Measurements from ENCODE around the gene CTDSPL.
"Not testable (repeated sequence)": the region's sequence is repeated elsewhere in the genome, so short reads cannot be mapped to it uniquely, and the experiment has no call there.

Gene CTDSPL

DNA sequence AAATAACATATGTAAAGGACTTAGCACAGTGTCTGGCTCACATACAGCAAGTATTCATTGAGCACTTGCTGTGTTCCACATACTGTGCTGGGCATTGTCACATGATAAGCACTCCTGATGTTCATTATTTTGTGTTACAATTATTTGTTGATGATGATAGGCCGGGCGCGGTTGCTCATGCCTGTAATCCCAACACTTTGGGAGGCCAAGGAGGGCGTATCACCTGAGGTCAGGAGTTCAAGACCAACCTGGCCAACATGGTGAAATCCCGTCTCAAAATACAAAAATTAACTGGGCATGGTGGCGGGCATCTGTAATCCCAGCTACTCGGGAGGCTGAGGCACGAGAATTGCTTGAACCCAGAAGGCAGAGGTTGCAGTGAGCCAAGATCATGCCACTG is 110.4 kb downstream of the CTDSPL start:
- DNase-seq, result not testable (repeated sequence)

DNA sequence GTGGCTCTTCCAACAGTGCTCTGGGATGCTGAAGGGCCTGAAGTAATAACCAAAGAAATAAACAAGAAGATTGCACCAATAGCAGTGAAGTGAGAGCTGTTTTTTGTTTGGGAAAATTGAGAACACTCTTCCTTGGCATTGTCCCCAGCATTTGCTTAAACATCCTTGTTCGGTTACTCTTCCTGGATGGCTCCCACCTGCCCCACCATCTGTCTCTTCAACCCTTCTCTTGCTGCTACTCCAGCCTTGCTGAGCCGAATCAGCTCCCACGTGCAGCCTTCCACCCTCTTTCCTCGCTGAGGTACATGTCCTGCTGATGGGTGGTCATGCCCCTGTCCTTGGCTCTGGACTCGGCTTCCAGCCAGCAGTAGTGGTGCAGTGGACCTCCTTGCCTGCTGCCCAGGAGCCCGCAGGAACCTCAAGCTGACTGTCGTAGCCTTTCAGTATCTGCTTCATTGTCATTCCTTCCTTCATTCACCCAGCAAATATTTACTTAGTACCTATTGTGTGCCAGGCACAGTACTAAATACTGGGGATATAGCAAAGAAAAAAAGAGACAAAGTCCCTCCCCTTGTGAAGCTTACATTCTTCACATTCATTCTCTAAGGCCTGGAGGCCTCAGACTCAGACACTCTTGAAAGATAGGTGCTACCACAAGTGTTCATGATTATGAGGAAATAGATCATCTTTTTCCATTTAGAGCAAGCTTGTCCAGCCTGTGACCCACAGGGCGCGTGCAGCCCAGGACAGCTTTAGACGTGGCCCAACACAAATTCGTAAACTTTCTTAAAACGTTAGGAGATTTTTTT is 111.8 kb downstream of the CTDSPL start:
- DNase-seq, result no peak

DNA sequence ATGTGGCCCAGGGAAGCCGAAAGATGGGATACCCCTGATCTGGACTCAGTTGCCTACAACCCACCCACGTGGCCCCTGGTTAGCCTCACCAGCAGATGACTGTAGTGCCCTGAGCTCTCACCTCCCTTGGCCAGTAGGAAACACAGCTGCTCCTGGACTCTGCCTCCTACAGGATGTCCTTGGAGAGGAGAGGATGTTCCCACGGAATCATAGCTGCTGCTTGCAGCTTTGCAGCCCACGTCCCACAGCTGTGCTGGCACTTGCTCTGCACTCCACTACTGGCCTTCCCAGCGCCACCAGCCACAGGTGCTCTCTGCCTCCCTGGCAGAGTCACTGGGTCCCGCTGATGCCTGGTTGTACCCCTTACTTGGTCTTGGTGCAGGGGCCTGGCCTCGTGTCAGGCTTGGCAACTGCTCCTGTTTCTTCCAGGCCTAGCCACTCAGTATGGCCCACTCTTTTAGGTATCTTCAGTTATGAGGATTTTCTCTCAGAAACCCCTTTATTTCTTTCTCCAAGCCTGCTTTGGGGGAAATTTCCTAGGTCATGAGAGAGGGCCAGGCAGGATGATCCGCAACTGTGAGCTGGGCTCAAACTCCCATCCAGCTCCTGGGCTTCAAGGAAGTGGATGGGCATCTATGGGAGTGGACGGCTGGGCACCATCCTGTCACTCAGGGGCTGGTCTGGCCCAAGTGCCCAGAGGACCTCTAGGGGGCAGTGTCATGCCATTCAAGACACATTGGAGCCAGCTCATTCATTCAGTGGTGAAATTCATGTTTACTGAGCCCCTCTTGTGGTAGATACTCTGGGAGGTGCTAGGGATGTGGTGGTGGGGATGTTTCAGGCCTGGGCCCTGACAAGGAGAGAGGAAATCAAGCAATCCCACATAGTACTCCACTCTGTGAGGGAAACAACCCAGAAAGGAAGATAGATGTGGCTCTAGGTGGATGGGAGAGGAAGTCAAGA is 112.7 kb downstream of the CTDSPL start:
- DNase-seq, result peak; percentile 86

DNA sequence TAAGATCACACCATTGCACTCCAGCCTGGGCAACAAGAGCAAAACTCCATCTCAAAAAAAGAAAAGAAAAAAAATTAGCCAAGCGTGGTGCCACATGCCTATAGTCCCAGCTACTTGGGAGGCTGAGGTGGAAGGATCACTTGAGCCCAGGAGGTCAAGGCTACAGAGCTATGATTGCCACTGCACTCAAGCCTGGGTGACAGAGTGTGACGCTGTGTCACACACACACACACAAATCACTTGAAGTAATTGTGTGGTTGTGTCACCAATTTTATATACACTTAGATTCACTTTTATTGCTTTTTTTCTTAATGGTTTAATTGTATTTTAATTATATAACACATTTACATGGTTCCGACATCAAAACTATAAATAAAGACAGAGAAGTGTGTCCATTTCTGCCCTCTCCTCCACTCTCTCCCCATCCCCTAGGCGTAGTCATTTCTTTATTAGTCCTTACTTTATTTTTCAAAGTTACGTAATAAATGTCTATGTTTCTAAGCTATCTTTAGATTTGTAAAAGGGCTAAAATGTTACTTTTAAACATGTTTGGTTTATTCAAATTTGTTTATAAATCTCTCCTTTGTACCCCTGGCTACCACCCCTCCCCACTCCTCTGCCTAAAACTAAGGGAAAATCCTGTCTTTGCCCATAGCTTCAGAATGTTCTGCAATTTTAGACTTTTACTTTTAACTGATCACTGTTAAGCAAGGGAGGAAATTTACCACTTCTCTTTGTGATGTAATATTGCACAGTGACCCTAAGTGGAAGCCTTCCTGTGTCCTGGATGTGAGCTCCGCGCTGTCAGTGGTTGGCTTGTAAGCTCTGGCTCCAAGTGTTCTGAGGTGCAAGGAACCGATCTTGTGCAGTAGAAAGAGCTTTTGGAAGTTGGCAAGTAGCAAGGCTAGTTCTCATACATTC is 118.1 kb downstream of the CTDSPL start:
- DNase-seq, result peak; percentile 90

DNA sequence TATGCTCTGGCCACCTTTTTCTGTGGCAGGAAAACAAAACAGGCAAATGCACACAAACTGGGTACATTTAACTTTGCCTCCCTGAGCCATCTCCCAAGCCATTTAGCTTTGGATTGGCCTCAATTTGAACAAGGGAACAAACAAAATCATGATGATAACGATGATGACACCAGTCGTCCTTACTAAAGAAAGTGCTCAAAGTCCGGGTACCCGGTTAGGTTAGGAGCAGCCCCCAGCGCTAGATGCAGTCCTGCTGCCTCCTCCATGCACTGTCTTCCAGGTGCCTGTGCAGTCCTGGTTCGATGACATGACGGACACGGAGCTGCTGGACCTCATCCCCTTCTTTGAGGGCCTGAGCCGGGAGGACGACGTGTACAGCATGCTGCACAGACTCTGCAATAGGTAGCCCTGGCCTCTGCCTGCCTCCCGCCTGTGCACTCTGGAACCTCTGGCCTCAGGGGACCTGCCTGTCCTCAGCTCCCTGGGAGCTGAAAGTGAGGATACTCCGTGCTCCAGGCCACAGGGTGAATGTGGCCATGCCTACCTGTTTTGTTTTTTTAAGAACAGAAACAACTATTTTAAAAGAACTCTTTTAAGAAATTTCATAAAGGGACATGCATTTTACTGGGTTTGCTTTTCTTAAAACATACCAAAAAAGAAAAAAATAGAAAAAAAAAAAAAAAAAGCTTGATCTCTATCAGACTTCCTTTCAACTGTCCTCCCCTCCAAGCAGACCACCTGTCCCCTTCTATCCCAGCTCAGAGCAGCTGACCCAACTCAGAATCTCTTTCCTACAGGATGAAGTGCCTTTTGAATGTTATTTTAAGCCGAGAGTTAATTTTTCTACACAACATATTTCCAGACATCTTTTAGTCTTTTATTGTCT is 119.0 kb downstream of the CTDSPL start:
- no peak for DNase-seq

DNA sequence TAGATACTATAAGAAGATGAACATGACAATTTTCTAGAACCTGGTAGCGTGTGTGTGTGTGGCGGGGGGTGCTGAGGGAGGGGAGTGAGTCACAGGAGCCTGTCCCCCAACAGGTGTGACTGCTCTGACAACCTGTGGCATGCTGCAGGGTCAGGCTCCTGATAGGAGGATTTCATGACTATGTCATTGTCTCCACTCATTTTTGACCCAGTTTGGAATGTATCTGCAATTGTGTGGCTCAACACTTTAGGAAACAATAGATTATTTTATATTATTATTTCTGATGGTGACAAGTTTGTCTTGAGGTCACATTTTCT is 119.6 kb downstream of the CTDSPL start:
- DNase-seq, result no peak

DNA sequence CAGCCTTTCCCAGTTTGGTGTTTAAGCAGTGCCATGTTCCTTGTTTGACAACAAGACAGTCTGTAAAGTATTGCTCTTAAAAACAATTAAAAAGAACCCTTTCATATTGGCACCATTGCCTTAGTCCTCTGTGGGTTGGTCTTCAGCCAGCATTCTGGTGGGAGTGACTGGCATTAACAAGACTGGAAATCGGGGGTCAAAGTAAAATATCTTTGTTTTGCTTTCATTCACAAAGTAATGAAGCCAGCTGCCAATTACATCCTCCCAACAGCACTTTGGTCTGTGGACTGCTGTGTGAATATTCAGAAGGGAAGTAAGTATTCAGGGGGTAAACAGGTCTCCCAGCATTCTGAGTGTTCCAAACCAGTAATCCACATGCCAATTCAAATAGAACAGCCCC is 120.7 kb downstream of the CTDSPL start:
- no peak for DNase-seq

DNA sequence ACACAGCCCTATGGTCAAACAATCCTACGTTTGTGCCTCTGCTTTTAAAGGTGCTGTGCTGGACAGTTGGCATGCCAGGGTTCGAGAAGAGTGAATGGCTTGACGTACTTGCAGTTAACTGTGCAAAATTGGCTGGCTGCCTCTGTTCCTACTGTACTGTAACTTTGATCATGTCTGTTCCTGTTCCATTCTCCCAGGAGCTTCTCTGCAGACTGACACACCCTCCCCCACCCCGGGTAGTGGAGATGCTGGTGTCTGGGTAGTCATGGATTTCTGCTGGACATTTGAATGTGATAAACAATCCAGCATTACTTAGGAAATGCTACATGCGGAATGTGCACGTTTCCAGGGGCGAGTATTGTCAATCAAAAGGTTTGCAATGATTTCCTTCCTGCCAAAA is 122.4 kb downstream of the CTDSPL start:
- no peak for DNase-seq

DNA sequence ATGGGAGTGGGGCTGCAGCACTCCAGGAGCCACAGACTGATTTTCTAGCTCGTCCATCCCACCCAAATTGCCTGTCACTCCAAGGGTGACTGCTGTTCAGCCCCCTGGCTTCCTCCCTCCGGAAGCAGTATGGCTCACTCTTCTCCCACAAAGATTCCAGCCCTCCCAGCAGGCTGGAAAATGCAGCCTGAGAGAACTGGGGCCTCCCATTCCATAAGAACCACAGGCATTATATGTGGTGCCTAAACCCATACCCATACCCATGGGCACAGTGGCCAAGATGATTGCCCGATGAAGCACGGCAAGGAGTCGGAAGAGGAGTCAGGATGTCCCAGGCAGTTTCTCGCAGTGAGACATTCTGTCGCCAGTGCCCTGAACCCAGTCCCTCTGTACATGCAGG is 122.9 kb downstream of the CTDSPL start:
- DNase-seq, result no peak

DNA sequence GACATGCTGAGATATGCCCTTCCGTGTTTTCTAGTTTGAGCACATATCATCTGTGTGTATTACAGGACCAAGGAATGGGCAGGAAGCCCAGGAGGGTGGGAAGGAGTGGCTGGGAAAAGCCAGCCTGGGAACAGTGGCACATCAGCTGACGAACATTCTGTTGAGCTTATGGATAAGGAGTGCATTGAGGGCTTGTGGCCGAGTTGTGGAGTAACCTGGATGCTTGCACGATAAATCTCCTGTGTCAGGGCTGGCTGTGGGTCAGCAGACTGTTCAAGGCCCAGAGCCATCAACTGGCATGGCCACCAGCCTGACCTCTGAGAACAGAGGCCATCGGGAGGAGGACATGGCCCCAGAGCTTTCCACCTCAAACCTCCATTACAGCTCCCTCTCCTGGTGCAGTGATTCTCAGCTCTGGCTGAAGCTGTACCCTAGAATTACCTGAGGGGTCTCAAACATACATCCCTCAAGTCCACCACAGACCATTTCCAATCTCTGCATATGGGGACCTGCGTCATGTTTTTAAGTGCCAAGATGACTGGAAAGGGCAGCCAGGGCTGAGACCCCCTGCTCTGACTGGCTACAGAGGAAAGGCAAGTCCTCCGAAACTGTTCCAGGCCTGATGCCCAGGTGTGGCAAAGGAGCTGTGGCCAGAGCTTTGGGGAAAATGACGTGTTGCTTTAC is 124.1 kb downstream of the CTDSPL start:
- DNase-seq, result no peak

DNA sequence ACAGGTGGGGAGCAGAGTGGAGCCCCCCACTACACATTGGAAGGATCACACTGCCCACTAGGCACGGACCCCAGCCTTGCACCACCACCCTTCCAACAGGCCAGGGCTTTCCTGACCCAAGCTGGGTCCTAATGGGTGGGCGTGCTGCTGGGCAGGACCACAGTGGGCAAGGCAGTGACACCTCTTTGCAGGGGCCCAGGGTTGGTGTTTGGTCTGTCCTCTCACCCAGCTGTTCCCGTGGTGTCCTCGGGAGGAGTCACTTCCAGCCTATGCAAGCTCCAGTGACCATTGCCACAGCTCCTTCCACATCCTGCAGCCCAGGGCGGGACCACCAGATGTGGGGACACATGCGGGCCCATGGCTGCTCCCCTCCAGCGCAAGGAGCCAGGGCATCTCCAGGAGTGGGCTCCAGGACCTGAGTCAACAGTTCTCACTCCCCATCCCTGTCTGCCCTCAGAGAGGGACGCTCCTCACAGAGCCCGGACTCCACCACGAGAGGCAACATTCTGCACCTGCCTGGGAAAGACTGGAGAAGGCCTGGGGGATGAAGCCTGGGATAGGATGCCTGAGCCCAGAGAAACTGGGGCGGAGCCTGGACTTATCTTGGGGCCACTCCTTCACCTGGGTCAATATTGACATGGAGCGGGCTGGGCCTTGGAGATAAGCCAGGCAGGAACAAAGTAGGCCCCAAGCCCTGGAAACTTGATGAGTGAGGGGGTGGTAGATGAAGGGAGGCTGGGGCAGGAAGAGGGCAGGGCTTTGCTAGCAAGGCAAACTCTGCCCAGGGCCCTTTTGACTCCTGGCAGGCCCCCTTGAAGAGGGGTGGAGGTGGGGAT is 125.0 kb downstream of the CTDSPL start:
- DNase-seq, result no peak

DNA sequence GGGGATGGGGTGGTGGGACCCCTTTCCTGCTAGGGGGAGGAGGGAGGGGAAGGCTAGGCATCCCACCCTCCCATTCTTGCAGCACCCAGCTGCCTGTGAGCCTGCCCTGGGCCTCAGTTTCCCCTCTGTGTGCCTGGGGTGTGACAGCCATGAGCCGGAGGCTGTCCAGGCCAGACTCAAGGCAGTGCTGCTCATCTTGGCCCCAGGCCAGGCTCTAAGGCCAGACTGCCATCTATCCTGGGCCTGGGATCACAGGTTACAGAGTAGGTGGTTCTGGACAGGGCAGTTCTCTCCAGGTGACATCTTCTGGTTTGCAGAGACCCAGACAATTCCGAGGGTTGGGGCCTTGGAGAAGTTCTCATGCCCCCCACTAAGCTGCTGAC is 125.6 kb downstream of the CTDSPL start:
- no peak for DNase-seq

DNA sequence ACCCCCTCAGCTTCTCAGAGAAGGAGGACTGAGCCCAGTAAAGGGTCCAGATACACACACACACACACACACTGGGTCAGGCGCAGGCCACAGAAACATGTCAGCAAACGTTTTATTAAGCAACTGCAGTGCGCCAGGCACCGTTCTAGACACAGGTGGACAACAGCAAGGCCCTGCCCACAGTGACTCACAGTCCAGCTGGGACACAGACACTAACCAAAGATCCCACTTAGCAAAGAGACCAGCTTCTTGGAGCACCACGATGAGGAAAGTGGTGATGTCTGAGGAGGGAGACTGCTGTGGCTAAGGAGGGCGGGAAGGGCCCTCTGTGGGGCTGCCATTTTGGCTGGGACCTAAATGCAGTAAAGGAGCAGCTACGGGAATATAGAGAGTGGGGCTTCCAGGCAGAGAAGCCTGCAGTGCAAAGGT is 126.1 kb downstream of the CTDSPL start:
- DNase-seq, result no peak

DNA sequence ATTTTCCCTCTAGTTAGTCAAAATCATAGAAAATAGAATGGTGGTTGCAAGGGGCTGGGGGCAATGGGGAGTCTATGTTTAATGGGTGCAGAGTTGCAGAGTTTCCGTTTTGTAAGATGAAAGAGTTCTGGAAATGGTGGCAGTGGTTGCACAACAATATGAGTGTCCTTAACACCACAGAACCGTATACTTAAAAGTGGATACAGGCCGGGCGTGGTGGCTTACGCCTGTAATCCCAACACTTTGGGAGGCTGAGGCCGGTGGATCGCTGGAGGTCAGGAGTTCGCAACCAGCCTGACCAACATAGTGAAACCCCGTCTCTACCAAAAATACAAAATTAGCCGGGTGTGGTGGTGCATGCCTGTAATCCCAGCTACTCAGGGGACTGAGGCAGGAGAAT is 126.7 kb downstream of the CTDSPL start:
- not testable (repeated sequence) for DNase-seq

DNA sequence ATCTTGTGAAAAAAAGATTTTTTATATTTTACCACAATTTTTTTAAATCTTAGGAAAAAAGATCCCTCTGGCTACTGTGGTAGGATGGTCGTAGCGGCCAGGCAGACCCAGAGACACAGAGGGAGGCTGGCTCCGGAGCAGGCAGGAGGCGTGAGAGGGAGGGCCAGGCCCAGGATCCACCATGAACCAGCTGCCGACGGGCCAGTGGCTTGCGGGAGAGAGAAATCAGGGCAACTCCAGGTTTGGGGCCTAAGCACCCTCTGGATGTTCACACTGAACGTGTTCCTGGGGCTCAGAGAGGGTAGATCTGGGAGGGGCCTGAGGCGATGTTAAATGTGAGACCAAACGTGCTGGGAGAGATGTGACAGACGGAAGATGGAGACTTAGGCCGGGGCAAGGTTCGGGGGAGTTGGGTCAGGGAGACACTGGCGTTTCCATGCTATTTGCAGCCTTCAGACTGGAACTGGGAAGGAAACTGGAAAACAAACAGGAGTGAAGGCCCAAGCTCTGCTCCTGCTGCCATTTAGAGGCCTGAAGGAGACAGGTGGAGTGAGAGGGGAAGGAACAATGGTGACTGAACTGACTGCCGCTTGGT is 127.3 kb downstream of the CTDSPL start:
- DNase-seq, result no peak

DNA sequence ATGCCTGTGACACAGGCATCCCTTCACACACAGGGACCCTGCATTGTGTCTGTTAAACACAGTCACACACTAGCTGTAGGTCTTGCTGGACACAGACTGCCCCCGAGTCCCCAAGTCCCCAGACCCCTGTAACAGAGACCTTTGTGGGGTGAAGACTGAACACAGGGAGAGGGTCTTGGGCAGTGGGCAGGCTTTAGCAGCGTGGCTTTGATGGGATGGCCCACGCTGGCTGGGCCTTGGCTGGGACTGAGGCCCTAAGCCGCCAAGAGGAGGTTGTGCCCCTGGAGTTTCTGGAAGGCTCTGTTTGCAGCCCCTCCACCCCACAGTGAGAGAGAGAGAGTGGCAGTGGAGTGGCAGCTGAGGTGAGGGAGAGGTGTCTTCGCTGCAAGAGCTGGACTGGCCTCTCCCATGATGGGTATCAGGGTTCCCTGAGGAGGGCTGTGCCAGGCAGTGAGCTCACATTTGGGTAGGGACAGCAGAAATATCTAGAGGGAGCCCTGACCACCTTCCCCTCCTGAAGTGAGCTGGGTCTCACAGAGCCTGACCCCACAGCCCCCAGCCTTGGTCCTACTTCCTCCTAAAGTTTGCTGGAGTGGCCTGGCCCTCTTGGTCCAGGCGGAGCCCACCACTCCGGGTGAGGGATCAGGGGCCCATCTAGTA is 128.3 kb downstream of the CTDSPL start:
- no peak for DNase-seq

DNA sequence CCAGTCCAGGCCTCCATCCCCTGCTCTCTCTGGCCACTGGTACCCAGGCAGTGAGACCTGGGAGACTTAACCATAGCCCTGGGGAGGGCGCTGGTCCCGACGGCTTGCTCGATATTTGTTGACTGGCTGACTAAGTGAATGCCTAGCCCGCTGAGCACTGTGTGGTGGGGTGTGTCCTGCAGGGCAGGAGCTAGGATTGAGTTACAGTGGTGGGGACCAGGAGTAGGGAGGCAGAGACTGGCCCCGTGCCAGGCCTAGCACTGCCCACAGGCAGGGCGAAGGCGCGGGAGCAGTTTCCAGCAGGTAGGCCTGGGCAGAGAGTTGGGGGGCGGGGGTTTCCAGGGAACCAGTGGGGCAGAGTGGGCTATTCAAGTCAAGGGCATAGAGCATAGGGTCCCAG is 128.8 kb downstream of the CTDSPL start, which contains the start of gene VILL:
Gene VILL (plus strand): TSS at position 260 of the 400 bp plus-strand sequence. CDS start 2,887 bp downstream, outside the sequence.
- no peak for DNase-seq

DNA sequence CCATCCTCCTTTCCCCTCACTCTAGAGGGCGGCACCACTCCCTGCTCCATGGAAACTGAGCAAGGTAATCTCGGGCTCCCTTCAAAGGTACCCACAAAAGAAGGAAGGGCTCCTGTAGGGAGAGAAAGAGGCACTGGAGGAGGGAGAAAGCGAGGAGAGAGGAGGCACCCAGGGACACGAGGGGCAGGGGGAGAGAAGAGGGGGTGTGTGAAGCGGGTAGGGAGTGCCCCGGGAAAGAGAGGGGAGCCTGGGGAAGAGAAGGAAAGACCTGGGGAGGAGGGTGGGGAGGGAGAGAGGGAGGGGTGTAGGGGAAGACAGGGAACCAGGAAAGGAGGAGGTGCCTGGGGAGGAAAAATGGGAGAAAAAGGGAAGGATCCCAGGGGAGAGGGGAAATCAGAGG is 129.4 kb downstream of the CTDSPL start:
- DNase-seq, result no peak

DNA sequence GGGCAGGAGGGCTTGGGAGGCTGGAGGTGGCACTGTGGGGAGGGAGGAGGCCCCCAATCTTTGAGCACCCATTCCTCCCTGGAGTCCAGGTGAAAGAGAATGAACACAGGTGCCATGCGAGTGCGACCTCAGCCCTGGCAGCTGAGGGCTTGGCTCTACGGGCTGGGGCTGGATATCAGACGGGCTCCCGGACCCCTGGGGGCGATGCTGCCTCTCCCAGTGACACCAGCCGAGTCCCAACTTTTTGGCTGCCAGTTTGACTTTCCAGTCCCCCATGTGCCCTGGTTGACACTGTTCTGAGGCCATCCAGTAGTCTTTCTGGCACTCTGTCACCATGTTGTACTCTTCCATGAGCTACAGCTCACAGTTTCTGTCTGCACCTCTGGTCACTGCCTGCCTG is 130.1 kb downstream of the CTDSPL start:
- no peak for DNase-seq

All from suppressor macrophage treated with lipopolysaccharide for 4 hours (primary cell).